LHCN-M2 (cell line): ENCODE data around the gene HYCC2. TPM values are rescaled to one million over a fixed set of nuclear protein-coding genes. Genes with fewer than 3 reads are reported as not detected.

Experiments used
- total RNA-seq: library from RNA; depleted of rRNA; stranded (reverse); fragments of >200 nt; gene quantifications from 2 replicates; pipeline ENCODE4 v1.2.3, GENCODE V29; 2014; rRNA removed

The HYCC2 gene
- total RNA-seq, 1 experiment from 2014 or later = 3.6 TPM

Other genes starting within 250 kb of the HYCC2 start
- 35.4 and 44.3 TPM in 2 replicates for gene CLK1, start 207.0 kb downstream of the HYCC2 start, total RNA-seq
- 66.8 and 106 TPM in 2 replicates for gene PPIL3, start 182.6 kb downstream of the HYCC2 start, total RNA-seq
- 34.5 and 38.3 TPM in 2 replicates for gene NIF3L1, start 182.3 kb downstream of the HYCC2 start, total RNA-seq
- gene ORC2, start 108.0 kb downstream of the HYCC2 start, total RNA-seq = 15.6 and 15.8 TPM in 2 replicates
- gene NDUFB3, start 330 bp upstream of the HYCC2 start, total RNA-seq = 89.9 and 127 TPM in 2 replicates
- 47.7 and 50.0 TPM in 2 replicates for gene CFLAR, start 44.5 kb upstream of the HYCC2 start, total RNA-seq
- gene CASP10, start 111.5 kb upstream of the HYCC2 start, total RNA-seq = 0.38 and 0.52 TPM in 2 replicates
- 19.6 and 23.0 TPM in 2 replicates for gene CASP8, start 188.9 kb upstream of the HYCC2 start, total RNA-seq